CD4-positive, alpha-beta T cell (primary cell): Measurements from ENCODE around the gene CACHD1. TPM values are rescaled to one million over a fixed set of nuclear protein-coding genes. Genes with fewer than 3 reads are reported as not detected.

Experiments
- ATAC-seq: fragments of 200-7000 bp; cut with Tn5 transposase; one replicate; pipeline ENCODE4 v1.10.0; 2022; ENCODE audit warnings: mild to moderate bottlenecking; ENCODE audit not compliant: poor library complexity
- CTCF ChIA-PET: fragments of 350-600 bp; sonication (Branson Sonifier 250); formaldehyde crosslinking; loops from one replicate; lab custom pipeline; 2021; ENCODE audit warnings: antibody characterized with exemption, inconsistent platforms; lab: Charles Lee
- POLR2A ChIA-PET: fragments of 350-600 bp; sonication (Branson Sonifier 250); formaldehyde crosslinking; loops from one replicate; lab custom pipeline; 2021; ENCODE audit warnings: antibody characterized with exemption, inconsistent platforms; lab: Charles Lee
- DNase-seq, 14 experiments: peaks; one replicate each; pipeline ENCODE4 v3.0.0-alpha.2; 2013 to 2020; ENCODE audit warnings: mixed read lengths in 2 of 14
- H3K27ac ChIP-seq, 2 donors: one replicate each; pipeline versions ENCODE4 v1.5.1 to v1.7.0; 2013; ENCODE audit warnings: low read length in 2 of 2, low read depth in 1 of 2, mild to moderate bottlenecking in 1 of 2
- H3K27me3 ChIP-seq, 2 experiments: 1 replicate in 1 of 2; 2 replicates in 1 of 2; pipeline versions ENCODE4 v1.6.1 to v1.7.0; 2013; ENCODE audit warnings: low read length in 2 of 2, control low read depth in 1 of 2, mild to moderate bottlenecking in 1 of 2, moderate library complexity in 1 of 2; ENCODE audit not compliant: insufficient read depth in 2 of 2, control insufficient read depth in 1 of 2
- H3K36me3 ChIP-seq: one replicate; pipeline ENCODE4 v1.6.1; 2013; ENCODE audit warnings: low read length, control low read depth; ENCODE audit not compliant: insufficient read depth
- H3K4me1 ChIP-seq: one replicate; pipeline ENCODE4 v1.6.1; 2013; ENCODE audit warnings: low read length, control low read depth; ENCODE audit not compliant: insufficient read depth
- H3K4me3 ChIP-seq: one replicate; pipeline ENCODE4 v1.5.1; 2013; ENCODE audit warnings: mild to moderate bottlenecking, low read length, moderate library complexity
- H3K9me3 ChIP-seq, 2 experiments: 1 replicate in 1 of 2; 2 replicates in 1 of 2; pipeline versions ENCODE4 v1.6.1 to v1.7.0; 2013; ENCODE audit warnings: low read length in 2 of 2, mild to moderate bottlenecking in 2 of 2, control low read depth in 1 of 2, moderate library complexity in 1 of 2; ENCODE audit not compliant: control insufficient read depth in 1 of 2, insufficient read depth in 1 of 2
- H3K27ac Mint-ChIP-seq: one replicate; pipeline ENCODE4 v1.8.0; 2020; ENCODE audit warnings: mixed read lengths
- H3K27me3 Mint-ChIP-seq: one replicate; pipeline ENCODE4 v1.8.0; 2021; ENCODE audit warnings: mixed read lengths
- H3K36me3 Mint-ChIP-seq: one replicate; pipeline ENCODE4 v1.8.0; 2021; ENCODE audit warnings: low read depth, mixed read lengths
- H3K4me1 Mint-ChIP-seq: one replicate; pipeline ENCODE4 v1.8.0; 2021; ENCODE audit warnings: low read depth, mixed read lengths
- H3K4me3 Mint-ChIP-seq: one replicate; pipeline ENCODE4 v1.8.0; 2020; ENCODE audit warnings: mild to moderate bottlenecking, mixed read lengths
- H3K9me3 Mint-ChIP-seq: one replicate; pipeline ENCODE4 v1.8.0; 2020; ENCODE audit warnings: mixed read lengths
- intact Hi-C, 2 experiments: fragments of 100-400 bp; cut with DNase I in 1 of 2; cut with micrococcal nuclease in 1 of 2; formaldehyde crosslinking; loops; one replicate each; pipeline versions ENCODE4 v1.15.1 to v1.9.0; 2023 to 2025; cut with DNase I, micrococcal nuclease
- total RNA-seq, 174 experiments: library from RNA in 2 of 174; stranded (reverse) in 2 of 174; gene quantifications; one replicate each; pipeline ENCODE4 v1.2.3 and lab custom pipeline; 2021 to 2026
- TF ChIP-seq, protein P1 (sequence below): fragments of 200-600 bp; IDR thresholded peaks from one replicate; pipeline ENCODE4 v1.8.0; 2022; ENCODE audit warnings: antibody characterized with exemption, mild to moderate bottlenecking

Gene CACHD1
- total RNA-seq, 2 experiments from 2014 or later: 6.2 to 7.1 TPM

DNA sequence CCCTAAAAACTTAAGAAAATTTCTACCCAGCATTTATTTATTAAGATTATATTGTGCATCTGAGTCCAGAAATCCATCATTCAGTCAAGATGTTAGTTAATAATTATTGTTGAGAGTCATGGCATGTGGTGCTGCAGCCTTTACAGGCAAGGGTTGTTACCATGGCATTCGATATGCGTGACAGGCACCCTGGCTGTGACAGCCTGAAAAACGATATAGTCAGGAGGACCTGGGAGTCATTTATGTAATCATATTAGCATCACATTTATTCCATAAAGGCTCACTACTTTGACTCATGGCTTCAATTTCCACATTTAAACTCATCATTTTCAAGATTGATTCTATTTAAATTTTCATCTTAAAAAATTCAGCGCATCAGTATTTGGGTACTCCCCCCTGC lies 68.0 kb downstream of the CACHD1 start:
- no peaks in the 10 kb centered on the region for H3K27me3 ChIP-seq
- peaks cover 65% of the 10 kb centered on the region for H3K4me1 Mint-ChIP-seq
- peak; percentile 39 for ATAC-seq
- DNase-seq: peak in 1 of 14 experiments; percentile 11
- TF ChIP-seq, protein P1, sequence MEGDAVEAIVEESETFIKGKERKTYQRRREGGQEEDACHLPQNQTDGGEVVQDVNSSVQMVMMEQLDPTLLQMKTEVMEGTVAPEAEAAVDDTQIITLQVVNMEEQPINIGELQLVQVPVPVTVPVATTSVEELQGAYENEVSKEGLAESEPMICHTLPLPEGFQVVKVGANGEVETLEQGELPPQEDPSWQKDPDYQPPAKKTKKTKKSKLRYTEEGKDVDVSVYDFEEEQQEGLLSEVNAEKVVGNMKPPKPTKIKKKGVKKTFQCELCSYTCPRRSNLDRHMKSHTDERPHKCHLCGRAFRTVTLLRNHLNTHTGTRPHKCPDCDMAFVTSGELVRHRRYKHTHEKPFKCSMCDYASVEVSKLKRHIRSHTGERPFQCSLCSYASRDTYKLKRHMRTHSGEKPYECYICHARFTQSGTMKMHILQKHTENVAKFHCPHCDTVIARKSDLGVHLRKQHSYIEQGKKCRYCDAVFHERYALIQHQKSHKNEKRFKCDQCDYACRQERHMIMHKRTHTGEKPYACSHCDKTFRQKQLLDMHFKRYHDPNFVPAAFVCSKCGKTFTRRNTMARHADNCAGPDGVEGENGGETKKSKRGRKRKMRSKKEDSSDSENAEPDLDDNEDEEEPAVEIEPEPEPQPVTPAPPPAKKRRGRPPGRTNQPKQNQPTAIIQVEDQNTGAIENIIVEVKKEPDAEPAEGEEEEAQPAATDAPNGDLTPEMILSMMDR: no peak
- H3K27ac Mint-ChIP-seq: peak overlapping the region; percentile 82
- no peaks in the 10 kb centered on the region for H3K9me3 ChIP-seq
- peak overlapping the region; percentile 30 for H3K4me3 Mint-ChIP-seq
- H3K36me3 ChIP-seq: no peaks in the 10 kb centered on the region
- ChIA-PET CTCF (no interaction called here), POLR2A (interaction anchor here (1.2 to 1.6 kb wide), 2 partner anchors 11 to 31 kb away, joined by 5 read pairs; no protein-coding TSS in a partner anchor)
- H3K4me1 ChIP-seq: peaks cover 6% of the 10 kb centered on the region
- H3K36me3 Mint-ChIP-seq: no peaks in the 10 kb centered on the region
- H3K27ac ChIP-seq: no peak overlapping the region
- H3K9me3 Mint-ChIP-seq: peaks cover 3% of the 10 kb centered on the region
- intact Hi-C loops: no loop called here
- no peak overlapping the region for H3K4me3 ChIP-seq
- no peaks in the 10 kb centered on the region for H3K27me3 Mint-ChIP-seq

GRCh38 chr1:64538389-64538788 lies 68.5 kb downstream of the CACHD1 start:
- CTCF ChIA-PET: no interaction called here

DNA sequence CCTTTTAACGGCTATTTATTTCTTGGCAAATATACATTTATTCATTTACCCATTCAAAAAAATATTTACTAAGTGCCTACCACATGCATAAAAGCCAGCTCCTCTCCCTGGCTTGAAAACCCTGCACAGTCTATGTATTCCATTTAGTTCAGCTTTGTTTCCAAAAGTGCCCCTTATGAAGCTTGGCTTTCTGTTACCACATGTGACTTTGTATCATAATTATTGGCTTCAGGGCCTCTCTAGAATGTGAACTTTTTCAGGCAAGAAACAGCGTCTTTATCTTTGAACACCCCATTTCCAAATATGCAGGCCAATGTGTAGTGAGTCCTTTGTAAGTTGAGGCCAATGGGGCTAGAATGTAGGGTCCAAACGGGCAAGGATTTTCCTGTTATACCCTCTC lies 69.4 kb downstream of the CACHD1 start:
- no peaks in the 10 kb centered on the region for H3K9me3 ChIP-seq
- H3K4me1 Mint-ChIP-seq: peaks cover 70% of the 10 kb centered on the region
- ChIA-PET POLR2A (interaction anchor here (1.1 to 1.3 kb wide), 2 partner anchors 10 to 12 kb away, joined by 4 read pairs; no protein-coding TSS in a partner anchor), CTCF (no interaction called here)
- H3K4me1 ChIP-seq: peaks cover 8% of the 10 kb centered on the region
- H3K27ac Mint-ChIP-seq: peak overlapping the region; percentile 82
- no peaks in the 10 kb centered on the region for H3K36me3 Mint-ChIP-seq
- no peaks in the 10 kb centered on the region for H3K36me3 ChIP-seq
- TF ChIP-seq, protein P1: no peak
- intact Hi-C loops: no loop called here
- H3K4me3 Mint-ChIP-seq: no peak overlapping the region
- no peak for ATAC-seq
- no peak for DNase-seq
- H3K4me3 ChIP-seq: no peak overlapping the region
- H3K27me3 ChIP-seq: no peaks in the 10 kb centered on the region
- H3K9me3 Mint-ChIP-seq: peaks cover 3% of the 10 kb centered on the region
- no peaks in the 10 kb centered on the region for H3K27me3 Mint-ChIP-seq
- no peak overlapping the region for H3K27ac ChIP-seq

More at GRCh38 chr1:64538389-64538788, 68.5 kb downstream of the CACHD1 start:
- H3K27ac ChIP-seq: no peak overlapping the region
- intact Hi-C loops: no loop called here
- TF ChIP-seq, protein P1: no peak
- no peaks in the 10 kb centered on the region for H3K27me3 Mint-ChIP-seq
- H3K4me1 ChIP-seq: peaks cover 6% of the 10 kb centered on the region
- peak overlapping the region; percentile 82 for H3K27ac Mint-ChIP-seq
- H3K36me3 Mint-ChIP-seq: no peaks in the 10 kb centered on the region
- H3K4me1 Mint-ChIP-seq: peaks cover 65% of the 10 kb centered on the region
- peaks cover 3% of the 10 kb centered on the region for H3K9me3 Mint-ChIP-seq
- POLR2A ChIA-PET: interaction anchor here (1.6 kb wide), 1 partner anchor 32 kb away, joined by 5 read pairs; no protein-coding TSS in a partner anchor
- peak overlapping the region; percentile 51 for H3K4me3 Mint-ChIP-seq
- H3K27me3 ChIP-seq: no peaks in the 10 kb centered on the region
- DNase-seq (no peak), ATAC-seq (peak; percentile 54)
- H3K36me3 ChIP-seq: no peaks in the 10 kb centered on the region
- H3K4me3 ChIP-seq: no peak overlapping the region
- no peaks in the 10 kb centered on the region for H3K9me3 ChIP-seq
